Stimulated activated CD4-positive, alpha-beta T cell treated with anti-CD3 and anti-CD28 coated beads, Interleukin-4, amount 100 ng/mL, for 4 hours (primary cell): ENCODE measurements around the gene PI4KB.
"Not testable (repeated sequence)": the region's sequence is repeated elsewhere in the genome, so short reads cannot be mapped to it uniquely, and the experiment has no call there.

Experiments
- DNase-seq, 2 experiments: peaks; one replicate each; pipeline ENCODE4 v3.0.0-alpha.2; 2020

PI4KB gene

DNA sequence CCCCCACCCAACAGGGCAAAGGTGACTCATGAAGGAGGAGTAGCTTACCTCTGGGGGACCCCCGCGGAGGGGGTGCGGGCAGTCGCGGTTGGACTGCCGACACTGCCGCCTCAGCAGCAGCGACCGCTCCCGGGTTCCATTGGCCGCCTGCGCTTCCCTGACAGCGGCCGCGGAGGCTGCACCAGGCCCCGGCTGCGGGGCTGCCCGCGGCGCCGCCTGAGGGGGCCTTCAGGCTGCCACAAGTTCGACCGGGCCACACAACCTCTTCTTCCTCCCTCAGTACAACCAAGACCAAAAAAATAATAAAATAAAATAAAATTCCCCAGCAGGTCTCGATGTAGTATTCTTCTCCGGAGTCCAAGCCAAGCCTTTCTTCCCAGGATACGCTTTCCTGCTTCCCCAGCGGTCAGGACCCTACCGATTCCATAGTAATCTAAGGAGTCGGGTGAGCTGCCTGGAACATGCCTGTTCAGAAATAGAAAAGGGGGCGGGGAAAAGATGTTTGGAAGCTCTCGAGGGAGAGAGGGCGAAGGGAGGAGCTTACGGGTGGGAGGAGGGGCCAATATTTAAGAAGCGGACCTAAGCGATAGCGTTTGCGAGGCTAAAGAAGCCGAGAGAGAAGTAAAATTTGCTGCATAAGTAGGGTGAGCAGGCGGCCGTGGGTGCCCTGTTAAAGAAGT is at the start of gene PI4KB:
Gene PI4KB, minus strand, starts transcription at position 194 of the 680 bp plus-strand sequence. CDS start 10,935 bp downstream, outside the sequence.
- peak; percentile 75 to 88 for DNase-seq

- no peak for DNase-seq
Measured at GRCh38 chr1:151373196-151373595, 46.0 kb upstream of the PI4KB start.

DNA sequence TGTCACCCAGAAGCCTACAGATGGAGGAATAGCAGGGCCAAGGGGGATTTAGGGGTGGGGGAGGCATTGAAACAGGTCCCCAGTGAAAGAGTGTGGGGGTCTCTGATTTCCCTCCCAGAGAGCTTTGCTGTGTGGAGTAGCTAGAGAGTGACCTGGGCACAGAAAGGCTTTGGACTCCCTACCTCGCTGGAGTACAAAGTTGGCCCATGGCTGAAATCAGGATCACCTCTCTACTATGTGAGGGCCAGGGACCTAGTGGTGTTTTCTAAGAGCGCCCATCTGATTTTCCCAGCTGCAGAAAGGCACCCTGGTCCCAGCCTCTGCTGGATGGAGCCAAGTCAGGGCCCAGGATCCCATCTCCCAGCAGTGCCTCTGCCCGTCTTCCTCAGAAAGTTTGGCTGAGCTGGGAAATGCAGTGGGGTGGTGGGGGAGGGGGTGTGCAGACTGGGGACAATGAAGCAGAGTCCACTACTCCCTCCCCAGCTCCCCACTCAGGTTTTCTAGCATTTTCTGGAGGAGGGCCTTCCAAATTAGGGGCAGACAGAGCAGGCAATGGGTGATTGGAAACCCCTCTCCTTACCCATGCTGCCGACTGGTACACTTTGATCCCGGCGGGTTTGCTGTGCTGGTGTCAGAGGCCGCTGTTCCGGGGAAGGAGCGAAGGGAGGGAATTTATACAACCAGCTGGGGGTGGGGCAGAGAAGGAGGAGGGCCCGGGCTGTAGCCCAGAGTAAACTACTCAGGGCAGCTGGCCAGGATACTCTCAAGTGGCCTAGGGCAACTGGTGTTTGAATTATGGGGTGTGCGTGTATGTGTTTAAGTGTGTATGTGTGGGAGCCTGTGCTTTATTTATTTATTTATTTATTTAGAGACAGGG is 45.1 kb upstream of the PI4KB start, which contains the start of gene SELENBP1:
Gene SELENBP1, minus strand, starts transcription at position 648 of the 877 bp plus-strand sequence. Its CDS starts 64 bp downstream, at position 584.
- no peak for DNase-seq

DNA sequence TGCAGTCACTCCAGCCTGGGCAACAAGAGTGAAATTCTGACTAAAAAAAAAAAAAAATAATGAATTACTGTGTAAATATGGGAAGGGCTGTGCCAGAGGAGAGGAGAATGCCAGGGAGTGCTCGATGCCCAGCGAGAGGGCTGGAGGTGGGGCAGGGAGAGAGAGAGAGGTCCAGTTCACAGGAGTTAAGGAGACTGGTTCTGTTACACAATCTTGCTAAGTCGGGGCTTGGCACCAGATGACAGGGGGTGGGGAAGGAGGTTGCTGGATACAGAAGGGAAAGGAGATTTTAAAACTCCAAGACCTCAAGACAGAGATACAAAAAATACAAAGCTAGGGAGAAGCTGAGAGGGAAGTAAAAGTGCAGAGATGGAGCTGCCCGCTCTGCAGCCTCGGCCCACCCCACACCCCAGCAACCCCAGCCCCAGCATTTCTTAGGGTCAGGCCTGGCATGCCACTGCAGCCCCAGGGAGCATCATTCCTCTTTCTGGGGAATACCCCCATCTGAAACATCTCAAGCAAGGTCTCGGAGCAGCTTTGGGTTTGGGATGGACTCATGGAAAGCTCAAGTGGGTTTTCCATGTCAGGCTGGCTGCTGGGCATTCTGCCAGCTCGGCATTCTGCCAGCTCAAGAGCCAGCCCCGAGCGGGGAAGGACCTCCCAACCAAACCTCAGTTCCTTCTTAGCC is 44.3 kb upstream of the PI4KB start:
- DNase-seq, result no peak

DNA sequence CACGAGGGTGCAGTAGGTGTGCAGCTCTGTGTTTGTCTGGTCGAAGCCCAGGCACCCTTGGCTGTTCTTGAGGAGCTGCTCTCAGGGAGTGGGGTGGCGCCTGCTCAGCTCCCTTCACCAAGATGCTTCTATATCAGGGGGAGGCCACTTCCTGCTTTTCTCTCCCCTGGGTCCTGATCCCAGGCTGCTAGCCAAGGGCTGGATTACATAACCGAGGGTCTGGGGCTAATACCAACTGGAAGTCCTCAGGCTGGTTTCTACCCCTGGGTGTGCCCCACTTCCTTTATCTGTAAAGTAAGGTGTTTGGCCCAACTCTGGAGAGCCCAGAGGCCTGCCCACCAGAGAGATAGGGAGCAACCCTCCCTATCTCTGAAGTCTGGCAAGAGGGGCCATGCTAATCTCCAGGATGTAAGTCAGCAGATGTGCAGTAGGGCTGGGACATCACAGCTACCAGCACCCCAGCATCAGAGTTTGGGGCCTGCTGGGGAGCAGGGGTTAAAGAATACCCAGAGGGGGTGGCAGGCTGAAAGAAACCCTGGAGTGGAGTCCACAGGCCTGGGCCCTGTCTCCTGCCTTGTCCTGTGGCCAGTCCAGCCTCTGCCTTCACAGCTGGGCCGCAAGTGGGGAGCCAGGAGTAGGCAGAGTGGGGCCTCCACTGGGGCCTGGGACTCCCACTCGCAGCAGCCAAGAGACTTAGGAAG is 43.1 kb upstream of the PI4KB start:
- DNase-seq, result no peak

DNA sequence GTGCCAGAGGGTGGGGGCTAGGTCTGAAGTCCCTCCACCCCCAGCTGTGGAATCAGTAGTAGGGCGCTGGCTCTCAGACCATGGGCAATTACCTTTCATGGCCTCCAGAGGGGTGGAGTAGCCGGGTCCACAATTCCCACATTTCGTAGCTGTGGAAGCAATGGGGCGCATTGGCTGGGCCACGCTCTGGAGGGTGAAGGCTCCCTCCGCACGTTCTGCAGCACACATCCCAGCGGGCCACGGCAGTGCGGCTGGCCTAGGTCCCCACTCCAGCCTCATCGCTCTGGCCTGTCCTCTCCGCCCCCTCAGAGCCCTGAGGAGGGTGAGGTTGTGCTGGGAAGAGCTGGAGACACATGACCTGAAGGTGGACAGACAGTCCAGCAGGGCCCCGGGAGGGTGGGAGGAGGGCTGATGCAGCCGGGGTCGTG is 42.4 kb upstream of the PI4KB start:
- no peak for DNase-seq

GRCh38 chr1:151369302-151369610 is 42.0 kb upstream of the PI4KB start:
- no peak for DNase-seq

- DNase-seq, result no peak
Measured at GRCh38 chr1:151368393-151369301, 41.4 kb upstream of the PI4KB start.

DNA sequence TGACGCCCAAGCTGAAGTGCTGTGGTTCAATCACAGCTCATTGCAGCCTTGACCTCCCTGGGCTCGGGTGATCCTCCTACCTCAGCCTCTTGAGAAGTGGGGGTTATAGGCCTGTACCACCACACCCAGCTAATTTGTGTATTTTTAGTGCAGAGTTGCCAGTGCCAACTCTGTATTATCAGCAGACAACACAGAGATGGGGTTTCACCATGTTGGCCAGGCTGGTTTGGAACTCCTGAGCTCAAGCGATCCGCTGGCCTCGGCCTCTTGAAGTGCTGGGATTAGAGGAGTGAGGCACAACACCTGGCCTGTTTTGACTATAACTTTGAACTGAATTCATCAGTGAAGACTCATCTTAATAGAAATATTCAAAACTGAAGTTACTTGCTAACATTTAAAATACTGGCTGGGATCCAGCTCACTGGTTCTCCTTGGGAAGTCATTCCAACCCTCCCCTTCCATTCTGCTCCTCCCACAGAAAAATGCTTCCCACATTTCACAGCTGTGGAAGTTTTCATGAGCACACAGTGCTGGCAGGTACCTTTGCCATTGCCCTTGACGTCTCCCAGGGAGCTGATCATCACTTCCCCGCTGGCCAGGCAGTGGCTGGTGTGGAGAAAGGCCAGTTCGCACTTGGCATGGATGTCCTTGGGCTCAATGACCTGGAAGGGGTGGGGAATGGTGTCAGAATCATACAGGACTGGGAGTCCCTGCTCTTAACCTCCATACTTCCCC is 40.6 kb upstream of the PI4KB start:
- DNase-seq, result no peak

GRCh38 chr1:151364996-151365395 is 37.8 kb upstream of the PI4KB start:
- no peak for DNase-seq

- no peak for DNase-seq
Measured at GRCh38 chr1:151362308-151363155, 35.3 kb upstream of the PI4KB start.

DNA sequence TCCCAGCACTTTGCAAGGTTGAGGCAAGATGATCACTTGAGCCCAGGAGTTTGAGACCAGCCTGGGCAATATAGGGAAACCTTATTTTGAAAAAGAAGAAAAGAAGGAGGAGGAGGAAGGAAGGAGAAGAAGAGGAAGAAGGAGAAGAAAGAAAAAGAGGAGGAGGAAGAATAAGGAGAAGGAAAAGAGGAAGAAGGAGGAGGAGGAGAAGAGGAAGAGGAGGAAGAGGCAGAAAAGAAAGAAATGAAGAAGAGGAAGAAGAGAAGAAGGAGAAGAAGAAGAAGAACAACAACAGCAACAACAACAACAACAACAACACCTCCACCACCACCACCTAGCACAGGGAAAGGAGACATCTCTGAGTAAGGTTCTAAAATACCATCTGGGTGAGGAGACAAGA is 34.7 kb upstream of the PI4KB start:
- DNase-seq, result no peak

DNA sequence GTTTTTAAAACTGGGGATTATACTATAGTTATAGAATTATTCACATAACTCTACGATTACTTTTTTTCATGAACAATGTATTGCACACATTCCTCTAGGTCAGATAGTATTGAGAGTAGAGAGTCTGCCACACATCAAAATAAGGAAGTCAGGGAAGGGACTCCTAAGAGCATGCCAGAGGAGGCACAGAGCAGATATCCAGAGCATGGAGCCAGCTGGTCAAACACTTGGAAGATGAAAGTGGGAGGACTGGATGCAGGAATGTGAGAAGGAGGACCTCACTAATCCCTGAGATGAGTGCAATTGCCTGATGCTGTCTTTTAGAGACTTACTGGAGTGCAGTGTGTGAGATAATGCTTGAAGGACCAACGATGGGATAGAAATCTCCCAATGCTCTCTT is 29.5 kb upstream of the PI4KB start:
- no peak for DNase-seq

DNA sequence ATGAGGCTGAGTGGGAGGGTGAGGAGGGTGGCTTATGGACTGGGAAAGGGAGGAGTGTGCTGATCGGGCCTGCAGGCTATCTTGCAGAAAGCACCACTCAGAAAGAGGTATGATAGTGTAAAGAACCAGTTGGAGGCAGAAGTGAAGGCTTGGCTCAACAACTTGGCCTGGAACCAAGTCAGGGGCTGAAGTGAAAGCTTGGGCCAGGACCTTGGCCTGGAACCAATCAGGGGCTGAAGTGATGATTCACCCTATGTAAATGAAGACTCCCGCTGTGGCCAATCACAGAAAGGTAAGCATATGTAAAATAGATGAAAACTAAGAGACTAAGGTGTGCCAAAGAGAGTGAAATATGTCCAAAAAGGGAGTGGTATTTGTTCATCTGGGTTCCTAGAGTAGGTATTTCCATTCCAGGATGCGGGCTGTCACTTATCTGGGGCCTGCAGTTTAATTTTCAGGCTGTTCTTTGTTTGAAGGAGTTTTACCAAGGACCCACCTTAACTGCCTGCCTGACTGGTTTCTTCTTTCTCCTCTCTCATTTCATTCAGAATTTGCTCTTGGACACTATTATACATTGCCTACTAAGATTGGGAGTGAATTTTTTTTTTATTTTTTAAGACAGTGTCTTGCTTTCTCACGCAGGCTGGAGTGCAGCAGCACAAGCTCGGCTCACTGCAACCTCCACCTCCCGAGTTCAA is 25.0 kb upstream of the PI4KB start:
- DNase-seq, result no peak

- DNase-seq, result not testable (repeated sequence)
Measured at GRCh38 chr1:151350323-151350722, 23.1 kb upstream of the PI4KB start.

GRCh38 chr1:151347523-151348246 is 20.5 kb upstream of the PI4KB start:
- no peak for DNase-seq

DNA sequence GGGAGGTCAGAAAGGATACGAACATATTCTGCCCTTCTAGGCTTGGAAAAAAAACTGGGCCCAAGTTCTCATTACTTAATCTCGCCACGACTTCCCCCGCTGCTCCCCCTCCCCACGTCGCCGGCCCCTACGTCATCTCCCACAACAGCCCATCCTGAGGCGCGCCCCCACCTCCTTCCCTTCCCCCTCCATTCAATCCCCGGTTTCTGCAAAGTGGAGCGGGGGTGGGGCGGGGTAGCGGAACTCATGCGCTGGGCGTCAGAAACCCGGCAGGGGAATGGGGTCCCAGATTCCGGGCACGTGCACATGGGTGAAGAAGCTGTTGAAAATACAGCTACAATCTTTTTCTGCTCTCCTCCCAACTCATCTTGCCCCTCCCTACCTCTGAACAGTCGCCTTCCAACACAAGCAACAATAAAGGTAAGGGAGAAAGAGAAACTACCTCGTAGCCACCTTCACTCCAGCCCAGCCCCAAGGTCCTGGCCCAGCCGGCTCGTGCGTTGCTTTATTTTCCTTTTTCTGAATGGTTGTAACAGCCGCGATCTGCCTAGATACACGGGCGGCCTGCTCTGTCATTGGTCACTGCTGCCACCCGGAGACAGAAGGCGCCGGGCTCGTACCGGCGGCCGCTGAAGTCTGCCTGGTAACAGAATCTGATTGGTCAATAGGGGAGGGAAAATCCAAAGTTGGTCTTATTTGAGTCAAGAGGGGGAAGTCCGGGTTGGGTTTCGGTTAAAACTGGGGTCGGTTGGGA is 19.7 kb upstream of the PI4KB start, which contains the start of gene RFX5:
Gene RFX5, minus strand, starts transcription at position 484 of the 754 bp plus-strand sequence. CDS start 932 bp downstream, outside the sequence.
- peak; percentile 82 to 95 for DNase-seq
